ENCODE results near the gene FKBP1B. TPM values are rescaled to one million over a fixed set of nuclear protein-coding genes. Genes with fewer than 3 reads are reported as not detected.

Gene FKBP1B
- total RNA-seq, 1 experiment from 2014 or later: 58.6 TPM

- Mint-ChIP-seq H3K4me3 (peak within 1 kb of the TSS; percentile 96), H3K9me3 (no peaks in the 10 kb centered on the region), H3K4me1 (peaks cover 21% of the 10 kb centered on the region), H3K36me3 (peaks cover 39% of the 10 kb centered on the region), H3K27me3 (ENCODE audit: low read depth) (no peaks in the 10 kb centered on the region), H3K27ac (peak within 1 kb of the TSS; percentile 99)
- CTCF ChIA-PET: interaction anchor here (0.7 to 1.9 kb wide), 17 partner anchors 8 to 452 kb away, joined by 3 to 22 read pairs (median 5); partner anchors contain the start of genes ATAD2B, PFN4, TP53I3 and WDCP
- DNase-seq (ENCODE audit: low spot score) (peak; percentile 100), ATAC-seq (peak; percentile 87)
- POLR2A ChIA-PET: interaction anchor here (0.5 to 2.1 kb wide), 10 partner anchors 8 to 734 kb away, joined by 3 to 29 read pairs (median 4); partner anchors contain the start of genes ATAD2B, TP53I3 and WDCP
- peak; percentile 98 for TF ChIP-seq CREM (CRISPR knock-in tag; IDR thresholded peaks at IDR 0.05)
- TF ChIP-seq ZNF232 (CRISPR knock-in tag; IDR thresholded peaks at IDR 0.05): peak; percentile 83; the same call in 1 of the 2 replicates
- TF ChIP-seq FOXP4 (CRISPR knock-in tag; IDR thresholded peaks at IDR 0.05): peak; percentile 11; the same call in 1 of the 2 replicates
- TF ChIP-seq ZNF317 (CRISPR knock-in tag; IDR thresholded peaks at IDR 0.05; ENCODE audit: borderline replicate concordance, low read depth): no peak
- 0 out of 2 replicates have a peak, but pooled peaks have one; percentile 54 for TF ChIP-seq ZNF138 (CRISPR knock-in tag; conservative IDR thresholded peaks at IDR 0.05)
- TF ChIP-seq, protein P1, sequence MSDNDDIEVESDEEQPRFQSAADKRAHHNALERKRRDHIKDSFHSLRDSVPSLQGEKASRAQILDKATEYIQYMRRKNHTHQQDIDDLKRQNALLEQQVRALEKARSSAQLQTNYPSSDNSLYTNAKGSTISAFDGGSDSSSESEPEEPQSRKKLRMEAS (CRISPR knock-in tag; IDR thresholded peaks at IDR 0.05): peak; percentile 81
- no peak for TF ChIP-seq ZNF263 (CRISPR knock-in tag; IDR thresholded peaks at IDR 0.05; ENCODE audit: low read depth)
- peak; percentile 85 for TF ChIP-seq CREB1 (CRISPR knock-in tag; IDR thresholded peaks at IDR 0.05)
- TF ChIP-seq PRDM15 (CRISPR knock-in tag; IDR thresholded peaks at IDR 0.05): no peak
- TF ChIP-seq, protein P2, sequence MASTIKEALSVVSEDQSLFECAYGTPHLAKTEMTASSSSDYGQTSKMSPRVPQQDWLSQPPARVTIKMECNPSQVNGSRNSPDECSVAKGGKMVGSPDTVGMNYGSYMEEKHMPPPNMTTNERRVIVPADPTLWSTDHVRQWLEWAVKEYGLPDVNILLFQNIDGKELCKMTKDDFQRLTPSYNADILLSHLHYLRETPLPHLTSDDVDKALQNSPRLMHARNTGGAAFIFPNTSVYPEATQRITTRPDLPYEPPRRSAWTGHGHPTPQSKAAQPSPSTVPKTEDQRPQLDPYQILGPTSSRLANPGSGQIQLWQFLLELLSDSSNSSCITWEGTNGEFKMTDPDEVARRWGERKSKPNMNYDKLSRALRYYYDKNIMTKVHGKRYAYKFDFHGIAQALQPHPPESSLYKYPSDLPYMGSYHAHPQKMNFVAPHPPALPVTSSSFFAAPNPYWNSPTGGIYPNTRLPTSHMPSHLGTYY (CRISPR knock-in tag; IDR thresholded peaks at IDR 0.05): 0 out of 2 replicates have a peak, but pooled peaks have one; percentile 34
- TF ChIP-seq ELF4 (CRISPR knock-in tag; IDR thresholded peaks at IDR 0.05; ENCODE audit: low read depth): no peak
- peak; percentile 72; the same call in 1 of the 2 replicates for TF ChIP-seq MYBL2 (CRISPR knock-in tag; IDR thresholded peaks at IDR 0.05)
- 0 out of 2 replicates have a peak, but pooled peaks have one; percentile 58 for TF ChIP-seq PRRX2 (CRISPR knock-in tag; IDR thresholded peaks at IDR 0.05)
- TF ChIP-seq, protein P3, sequence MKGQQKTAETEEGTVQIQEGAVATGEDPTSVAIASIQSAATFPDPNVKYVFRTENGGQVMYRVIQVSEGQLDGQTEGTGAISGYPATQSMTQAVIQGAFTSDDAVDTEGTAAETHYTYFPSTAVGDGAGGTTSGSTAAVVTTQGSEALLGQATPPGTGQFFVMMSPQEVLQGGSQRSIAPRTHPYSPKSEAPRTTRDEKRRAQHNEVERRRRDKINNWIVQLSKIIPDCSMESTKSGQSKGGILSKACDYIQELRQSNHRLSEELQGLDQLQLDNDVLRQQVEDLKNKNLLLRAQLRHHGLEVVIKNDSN (CRISPR knock-in tag; IDR thresholded peaks at IDR 0.05): peak; percentile 11; the same call in 1 of the 2 replicates
- no peak for TF ChIP-seq FOXJ3 (CRISPR knock-in tag; IDR thresholded peaks at IDR 0.05; ENCODE audit: borderline replicate concordance)
- TF ChIP-seq TCF7 (CRISPR knock-in tag; IDR thresholded peaks at IDR 0.05; ENCODE audit: low read depth): no peak
- peak; percentile 71; the same call in 1 of the 2 replicates for TF ChIP-seq TEAD1 (CRISPR knock-in tag; IDR thresholded peaks at IDR 0.05)
- peak; percentile 86 for TF ChIP-seq ETV6 (CRISPR knock-in tag; IDR thresholded peaks at IDR 0.05)
- TF ChIP-seq ZBTB43 (CRISPR knock-in tag; IDR thresholded peaks at IDR 0.05): 0 out of 2 replicates have a peak, but pooled peaks have one; percentile 18
- peak; percentile 92 for TF ChIP-seq AFF4 (CRISPR knock-in tag; IDR thresholded peaks at IDR 0.05; ENCODE audit: borderline replicate concordance)
- peak; percentile 50; the same call in 1 of the 2 replicates for TF ChIP-seq SMAD3 (CRISPR knock-in tag; IDR thresholded peaks at IDR 0.05; ENCODE audit: borderline replicate concordance)
Observed at GRCh38 chr2:24075915-24076848, 26.6 kb downstream of the FKBP1B start, which contains the start of gene SF3B6. Gene SF3B6 (minus strand): TSS chr2:24076326. CDS start chr2:24076229, 97 bp downstream.
